NAMALWA (cell line): Measurements from ENCODE around the gene PGC.
"Not testable (repeated sequence)": the region's sequence is repeated elsewhere in the genome, so short reads cannot be mapped to it uniquely, and the experiment has no call there.

Source experiments
- DNase-seq: peaks from one replicate; pipeline ENCODE4 v3.0.0-alpha.2; 2015; ENCODE audit warnings: low spot score

The PGC gene

DNA sequence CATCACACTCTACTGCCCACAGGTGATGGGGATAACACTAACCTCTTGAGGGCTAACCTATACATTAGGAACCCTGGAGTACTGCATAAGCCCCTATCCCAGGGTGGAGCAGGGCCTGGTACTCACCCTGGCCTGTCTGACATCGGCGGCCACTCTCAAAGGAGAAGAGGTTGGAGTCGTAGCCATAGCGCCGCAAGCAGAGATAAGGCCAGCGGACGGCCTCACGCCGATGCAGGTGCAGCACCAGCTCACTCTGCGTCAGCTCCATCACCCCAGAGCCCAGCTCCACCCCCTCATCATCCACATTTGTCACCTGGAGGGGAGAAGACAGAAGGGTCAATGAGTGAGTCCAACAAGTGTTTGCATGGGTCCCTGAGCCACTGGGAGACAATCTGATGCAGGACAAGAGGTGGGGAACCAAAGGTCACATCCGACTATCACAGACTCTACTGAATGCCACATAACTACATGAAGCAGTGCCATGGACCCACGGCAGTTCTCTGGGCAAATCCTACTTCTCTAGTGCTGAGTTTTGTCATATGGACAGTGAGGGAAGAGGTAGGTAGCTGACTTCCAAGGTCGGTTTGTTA, 28.2 kb upstream of the PGC start:
- no peak for DNase-seq

GRCh38 chr6:41774841-41775240, 27.6 kb upstream of the PGC start:
- DNase-seq = no peak

- DNase-seq = no peak
Observed at GRCh38 chr6:41771058-41771983, 24.1 kb upstream of the PGC start.

- no peak for DNase-seq
Observed at GRCh38 chr6:41770381-41771057, 23.3 kb upstream of the PGC start.

- DNase-seq = no peak
Observed at GRCh38 chr6:41769376-41769775, 22.2 kb upstream of the PGC start.

DNA sequence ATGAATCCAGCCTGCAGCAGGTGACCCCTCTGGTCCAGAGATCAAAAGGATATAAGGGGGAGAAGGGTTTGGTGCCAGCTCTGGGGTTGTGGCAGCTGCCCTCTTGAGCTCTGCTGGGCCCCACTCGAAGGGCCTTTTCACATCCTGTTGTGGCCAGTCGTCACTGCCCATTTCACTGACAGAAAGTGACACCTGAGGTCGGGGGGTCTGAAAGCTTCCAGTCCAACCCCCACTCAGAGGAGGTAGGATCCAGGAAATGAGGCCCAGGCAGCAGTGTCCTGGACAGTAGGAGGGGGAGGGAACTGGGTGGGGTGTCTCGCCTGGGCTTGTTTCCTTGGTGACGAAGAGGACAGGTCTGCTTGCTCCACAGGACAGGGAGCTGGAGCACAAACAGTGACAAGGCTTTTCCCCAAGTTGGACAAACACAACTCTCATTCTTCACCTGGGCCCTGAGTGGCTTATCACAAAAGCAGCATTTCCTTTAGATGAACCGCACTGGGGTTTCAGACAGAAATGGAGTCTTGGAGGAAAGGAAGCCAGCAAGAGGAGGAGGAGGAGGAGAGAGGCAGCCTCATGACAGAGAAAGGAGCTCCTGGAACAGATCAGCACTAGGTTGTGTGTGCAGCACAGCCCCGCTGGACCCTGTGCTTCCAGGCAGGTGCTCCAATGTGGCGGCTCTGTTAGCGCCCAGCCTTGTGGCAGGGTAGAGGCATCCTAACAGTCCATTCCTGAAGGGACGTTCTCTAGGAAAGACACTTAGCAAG, 21.5 kb upstream of the PGC start:
- DNase-seq = no peak

DNA sequence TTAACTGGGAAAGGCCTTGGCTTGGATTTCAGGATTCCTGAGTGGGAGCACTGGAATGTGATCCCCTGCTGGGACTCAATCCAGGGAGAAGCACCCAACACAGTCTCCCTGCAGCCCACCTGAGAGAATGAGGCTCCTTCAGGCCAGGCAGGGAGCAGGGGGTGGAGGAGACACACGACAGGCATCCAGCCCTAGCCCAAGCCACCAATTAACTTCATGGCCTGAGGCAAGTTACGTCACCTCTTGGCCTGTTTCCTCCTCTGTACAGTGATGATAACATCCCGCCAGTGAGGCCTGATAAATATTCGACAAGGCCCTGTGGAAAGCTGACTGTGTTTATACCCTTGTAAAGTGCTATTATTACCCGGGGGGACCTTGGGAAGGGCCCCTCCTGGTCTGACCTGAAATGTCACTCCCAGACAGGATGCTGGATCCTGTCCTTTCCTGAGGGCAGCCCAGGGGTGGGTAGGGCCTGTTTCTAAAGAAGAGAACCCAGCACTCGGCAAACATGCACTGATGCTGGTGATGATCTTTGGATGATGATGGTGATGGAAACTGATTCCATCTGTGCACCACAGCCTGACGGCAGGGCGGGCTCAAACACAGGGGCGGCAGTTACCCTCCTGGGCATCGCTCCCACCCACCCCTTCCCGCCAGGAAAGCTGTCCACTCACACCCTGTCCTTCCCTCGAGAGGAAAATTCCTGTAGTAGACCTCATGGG, 20.1 kb upstream of the PGC start:
- DNase-seq = no peak

- not testable (repeated sequence) for DNase-seq
Observed at GRCh38 chr6:41766043-41766664, 19.0 kb upstream of the PGC start.

DNA sequence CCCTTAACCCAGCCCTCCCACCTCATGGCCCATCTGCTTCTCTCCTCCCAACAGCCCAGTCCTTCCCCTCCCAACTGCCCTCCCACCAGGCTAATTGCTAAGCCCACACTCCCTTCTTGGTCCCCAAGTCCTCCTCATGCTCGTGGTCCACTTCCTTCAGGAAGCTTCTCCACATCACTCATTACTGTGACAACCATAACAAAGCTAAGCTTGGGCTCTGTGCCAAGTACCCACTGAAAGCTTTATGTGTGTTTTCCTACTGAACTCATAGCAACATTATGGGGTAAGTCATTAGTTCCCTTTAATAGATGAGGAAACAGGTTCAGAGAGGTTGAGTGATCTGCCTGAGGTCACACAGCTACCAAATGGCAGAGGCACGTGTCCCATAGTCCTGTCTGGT, 16.3 kb upstream of the PGC start:
- DNase-seq = no peak

- no peak for DNase-seq
Observed at GRCh38 chr6:41759905-41760579, 12.8 kb upstream of the PGC start.

DNA sequence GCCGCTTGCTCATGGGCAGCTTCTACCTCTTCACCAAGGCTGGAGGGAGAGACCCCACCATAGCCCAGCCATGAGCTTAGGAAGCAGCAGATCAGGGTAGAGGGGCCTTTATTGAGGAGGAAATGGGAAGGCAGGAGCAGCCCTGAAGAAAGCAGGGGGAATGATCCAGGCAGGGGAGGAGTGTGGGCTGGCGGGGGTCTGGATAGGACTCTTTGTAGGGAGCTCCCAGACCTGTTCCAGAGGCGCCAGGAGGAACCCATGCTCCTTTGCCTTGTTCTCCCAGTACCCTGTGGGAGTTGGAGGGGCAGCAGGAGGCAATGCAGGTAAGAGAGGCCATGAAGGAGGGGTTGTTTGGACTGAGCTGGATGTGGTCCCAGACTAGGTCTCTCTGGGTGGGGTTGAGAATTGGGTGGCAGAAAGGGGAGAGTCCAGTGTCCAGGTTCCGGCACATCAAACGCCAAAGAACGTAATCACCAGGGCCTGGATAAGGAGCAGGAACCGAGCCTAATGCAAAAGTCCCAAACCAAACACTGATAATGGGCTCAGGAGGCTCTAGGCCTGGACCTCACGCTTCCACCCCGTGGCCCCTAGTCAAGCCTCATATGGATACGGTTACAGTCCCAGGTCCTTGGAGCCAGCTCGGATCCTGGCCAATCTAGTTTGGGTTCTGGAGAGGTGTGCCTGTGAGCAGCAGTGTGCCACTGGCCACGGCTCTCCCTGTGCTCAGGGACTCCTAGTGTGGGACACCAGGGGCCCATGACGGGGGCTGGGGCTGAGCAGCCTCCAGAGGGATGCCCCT, 12.1 kb upstream of the PGC start:
- DNase-seq = no peak

- no peak for DNase-seq
Observed at GRCh38 chr6:41758641-41759035, 11.4 kb upstream of the PGC start.

DNA sequence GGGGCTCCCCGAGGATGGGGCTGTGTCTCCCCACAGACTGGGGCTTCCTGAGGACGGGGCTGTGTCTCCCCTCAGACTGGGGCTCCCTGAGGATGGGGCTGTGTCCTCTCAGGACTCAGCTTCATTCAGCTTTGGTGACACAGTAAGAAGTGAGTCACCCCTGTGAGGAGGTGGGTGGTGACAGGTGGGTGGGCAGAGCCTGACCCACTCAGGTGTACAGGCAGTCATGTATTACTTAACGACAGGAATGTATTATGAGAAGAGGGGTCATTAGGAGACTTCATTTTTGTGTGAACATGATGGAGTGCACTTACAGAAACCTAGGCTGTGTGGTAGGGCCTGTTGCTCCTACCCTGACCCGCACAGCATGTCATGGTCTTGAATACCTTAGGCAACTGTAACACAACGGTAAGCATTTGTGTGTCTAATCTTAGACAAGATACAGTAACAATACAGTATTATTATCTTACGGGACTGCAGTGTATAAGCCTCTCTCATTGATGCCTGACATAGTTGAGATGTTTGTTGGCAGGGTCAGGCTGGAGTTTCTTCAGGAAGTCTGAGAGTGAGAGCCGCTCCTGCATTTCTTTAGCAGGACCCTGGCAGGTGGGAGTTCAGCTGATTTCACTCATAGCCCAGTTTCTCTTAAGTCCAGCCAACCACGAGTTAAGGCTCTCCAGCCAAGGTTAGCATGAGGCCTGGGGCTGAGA, 10.9 kb upstream of the PGC start:
- DNase-seq = no peak

GRCh38 chr6:41757271-41757670, 10.1 kb upstream of the PGC start:
- no peak for DNase-seq

DNA sequence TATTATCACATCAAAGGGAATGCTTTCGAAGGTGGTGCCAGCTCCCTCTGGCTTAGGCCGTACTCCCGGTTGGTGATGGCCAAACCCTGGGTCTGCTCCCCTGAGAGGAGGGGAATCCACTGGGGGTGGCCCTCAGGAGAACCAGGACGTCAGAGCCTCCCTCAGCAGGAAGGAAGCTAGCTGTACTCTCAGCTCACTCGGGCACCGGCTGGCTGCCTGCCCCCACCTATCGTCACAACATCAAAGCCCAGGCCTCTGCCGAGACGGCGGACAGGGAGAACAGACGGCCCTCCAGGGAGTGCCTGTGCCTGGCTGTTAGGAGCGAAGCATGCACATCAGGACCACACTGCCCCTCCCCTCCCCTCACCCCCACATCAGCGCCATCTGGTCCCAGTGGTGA, 9.2 kb upstream of the PGC start:
- no peak for DNase-seq

DNA sequence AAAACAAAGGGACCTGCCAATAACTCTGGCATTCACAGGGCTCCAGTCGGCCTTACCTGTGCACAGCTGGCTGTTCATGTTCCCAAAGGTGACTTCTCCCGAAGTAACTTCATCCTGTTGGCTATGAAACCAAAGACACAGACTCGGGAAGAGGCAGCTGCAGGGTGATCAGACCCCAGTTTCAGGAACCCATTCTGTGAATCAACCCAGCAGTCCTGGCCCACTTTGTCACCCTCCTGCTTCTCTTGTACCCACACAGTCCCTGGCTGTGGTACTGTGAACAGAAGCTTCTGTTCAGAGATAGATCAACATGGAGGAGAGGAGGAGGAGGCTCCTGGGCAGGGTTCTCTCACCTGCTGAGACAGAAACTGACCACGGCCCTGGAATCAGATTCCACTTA, 8.7 kb upstream of the PGC start:
- no peak for DNase-seq

- no peak for DNase-seq
Observed at GRCh38 chr6:41750374-41750773, 3.2 kb upstream of the PGC start.

DNA sequence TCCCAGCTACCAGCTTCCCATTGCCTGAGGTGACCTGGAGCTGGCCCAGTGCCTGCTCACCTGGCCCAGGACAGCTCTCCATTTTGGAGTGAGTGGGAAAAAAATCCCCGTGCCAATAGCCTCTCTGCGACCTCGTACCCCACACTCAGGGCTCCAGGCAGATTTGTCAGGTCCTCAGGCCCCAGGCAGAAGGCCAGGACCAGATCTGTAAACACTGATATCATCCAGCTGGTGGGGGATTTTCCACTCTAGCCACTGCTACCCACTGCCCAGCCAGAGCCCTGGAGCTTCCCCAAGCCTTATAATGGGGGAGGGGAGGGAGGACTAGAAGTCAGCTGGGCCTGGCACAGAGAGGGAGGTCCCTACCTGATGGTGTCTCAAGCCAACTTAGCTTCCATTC, 1.3 kb upstream of the PGC start:
- DNase-seq = no peak

GRCh38 chr6:41748102-41748477, 893 bp upstream of the PGC start:
- DNase-seq = no peak
